IMR-90 (cell line): ENCODE measurements around the gene ANK3. TPM values are rescaled to one million over a fixed set of nuclear protein-coding genes. Genes with fewer than 3 reads are reported as not detected.

ENCODE experiments used
- ATAC-seq: fragments of 200-7000 bp; cut with Tn5 transposase; 2 replicates; pipeline ENCODE4 v1.9.1; 2020; ENCODE audit warnings: low read depth, mild to moderate bottlenecking, moderate library complexity
- BruUV-seq: library from RNA; stranded (reverse); fragments of 400-500 nt; replicated peaks from 2 replicates; lab custom pipeline; 2021; lab: Mats Ljungman, UMichigan
- CTCF ChIA-PET: fragments of 300-600 bp; formaldehyde crosslinking; extraction: SDS; loops from one replicate; lab custom pipeline; 2021; ENCODE audit warnings: antibody characterized with exemption; lab: Yijun Ruan, JAX
- POLR2A ChIA-PET: fragments of 300-600 bp; sonication (Branson Sonifier 250); formaldehyde crosslinking; loops from one replicate; lab custom pipeline; 2022; ENCODE audit warnings: antibody characterized with exemption; ENCODE audit not compliant: unreplicated experiment; lab: Charles Lee
- DNase-seq: peaks from one replicate; pipeline ENCODE4 v3.0.0; 2013
- H2AFZ ChIP-seq: replicated peaks from 2 replicates; pipeline ENCODE3; 2013; ENCODE audit warnings: low read length, mild to moderate bottlenecking; ENCODE audit not compliant: poor library complexity
- H2AK5ac ChIP-seq: 2 replicates; pipeline ENCODE4 v1.6.1; 2013; ENCODE audit warnings: low read depth, low read length, inconsistent platforms
- H2AK9ac ChIP-seq: replicated peaks from 2 replicates; pipeline ENCODE3; 2013; ENCODE audit warnings: mild to moderate bottlenecking, low read depth, low read length, moderate library complexity; ENCODE audit not compliant: poor library complexity
- H2BK120ac ChIP-seq: 2 replicates; pipeline ENCODE4 v1.6.1; 2013; ENCODE audit warnings: low read depth, low read length, inconsistent platforms
- H2BK15ac ChIP-seq: 3 replicates; pipeline ENCODE4 v1.6.1; 2013; ENCODE audit warnings: low read depth, low read length, inconsistent platforms
- H2BK20ac ChIP-seq: 2 replicates; pipeline ENCODE4 v1.6.1; 2013; ENCODE audit warnings: low read depth, mild to moderate bottlenecking, inconsistent platforms, low read length, moderate library complexity
- H2BK5ac ChIP-seq: 2 replicates; pipeline ENCODE4 v1.6.1; 2013; ENCODE audit warnings: mild to moderate bottlenecking, low read depth, low read length, inconsistent platforms; ENCODE audit not compliant: poor library complexity, severe bottlenecking
- H3K14ac ChIP-seq: replicated peaks from 2 replicates; pipeline ENCODE4 v1.6.1; 2013; ENCODE audit warnings: low read depth, low read length, inconsistent platforms
- H3K18ac ChIP-seq: 2 replicates; pipeline ENCODE4 v1.6.1; 2013; ENCODE audit warnings: low read depth, low read length, control low read depth
- H3K23ac ChIP-seq: 2 replicates; pipeline ENCODE4 v1.6.1; 2013; ENCODE audit warnings: low read depth, low read length, inconsistent platforms
- H3K27ac ChIP-seq: 2 replicates; pipeline ENCODE4 v1.5.1; 2013; ENCODE audit warnings: mild to moderate bottlenecking, control low read depth, low read length; ENCODE audit not compliant: insufficient read depth
- H3K27me3 ChIP-seq: 2 replicates; pipeline ENCODE4 v1.6.1; 2013; ENCODE audit warnings: low read length; ENCODE audit not compliant: control insufficient read depth, insufficient read depth
- H3K36me3 ChIP-seq: 2 replicates; pipeline ENCODE4 v1.6.1; 2013; ENCODE audit warnings: low read length, mixed read lengths; ENCODE audit not compliant: control insufficient read depth, insufficient read depth
- H3K4ac ChIP-seq: 2 replicates; pipeline ENCODE4 v1.6.1; 2013; ENCODE audit warnings: low read depth, low read length, inconsistent platforms
- H3K4me1 ChIP-seq: 2 replicates; pipeline ENCODE4 v1.6.1; 2013; ENCODE audit warnings: low read length, mixed read lengths; ENCODE audit not compliant: control insufficient read depth, insufficient read depth
- H3K4me2 ChIP-seq: 2 replicates; pipeline ENCODE4 v1.6.1; 2013; ENCODE audit warnings: low read depth, mild to moderate bottlenecking, control low read depth, low read length, moderate library complexity
- H3K4me3 ChIP-seq: 2 replicates; pipeline ENCODE4 v1.5.1; 2013; ENCODE audit warnings: low read depth, mild to moderate bottlenecking, control low read depth, low read length, moderate library complexity; ENCODE audit not compliant: insufficient read depth
- H3K56ac ChIP-seq: 2 replicates; pipeline ENCODE4 v1.6.1; 2013; ENCODE audit warnings: low read length, inconsistent platforms; ENCODE audit not compliant: insufficient read depth; ENCODE audit errors: extremely low read depth
- H3K79me1 ChIP-seq, 2 experiments: 2 replicates each; pipeline ENCODE4 v1.6.1; 2013; ENCODE audit warnings: low read length in 2 of 2, inconsistent platforms in 1 of 2, low read depth in 1 of 2
- H3K9ac ChIP-seq: 2 replicates; pipeline ENCODE4 v1.6.1; 2013; ENCODE audit warnings: low read depth, low read length, control low read depth
- H3K9me1 ChIP-seq: 2 replicates; pipeline ENCODE4 v1.6.1; 2013; ENCODE audit warnings: low read length, inconsistent platforms; ENCODE audit not compliant: insufficient read depth
- H3K9me3 ChIP-seq: 2 replicates; pipeline ENCODE4 v1.6.1; 2013; ENCODE audit warnings: low read length; ENCODE audit not compliant: control insufficient read depth, insufficient read depth
- H4K20me1 ChIP-seq: 2 replicates; pipeline ENCODE4 v1.6.1; 2013; ENCODE audit warnings: low read length, inconsistent platforms; ENCODE audit not compliant: insufficient read depth
- H4K5ac ChIP-seq: 2 replicates; pipeline ENCODE4 v1.6.1; 2013; ENCODE audit warnings: mild to moderate bottlenecking, low read depth, low read length, control low read depth
- H4K8ac ChIP-seq, 2 experiments: 2 replicates each; pipeline ENCODE4 v1.6.1; 2013; ENCODE audit warnings: low read depth in 2 of 2, low read length in 2 of 2, control low read depth in 1 of 2, inconsistent platforms in 1 of 2
- H4K91ac ChIP-seq: 2 replicates; pipeline ENCODE4 v1.6.1; 2013; ENCODE audit warnings: low read depth, low read length, inconsistent platforms; ENCODE audit not compliant: insufficient read depth
- CEBPB ChIP-seq: IDR thresholded peaks from 2 replicates; pipeline ENCODE4 v1.6.1; 2012; ENCODE audit warnings: low read depth, low read length, improper control_type of control experiment
- CHD1 ChIP-seq: IDR thresholded peaks from 2 replicates; pipeline ENCODE4 v1.6.1; 2012; ENCODE audit warnings: low read depth, low read length, improper control_type of control experiment
- ELK1 ChIP-seq: fragments of 150-350 bp; IDR thresholded peaks from 2 replicates; pipeline ENCODE4 v1.6.1; 2016; ENCODE audit warnings: low read depth, mild to moderate bottlenecking, low read length, moderate library complexity, borderline replicate concordance
- MAFK ChIP-seq: IDR thresholded peaks from 2 replicates; pipeline ENCODE4 v1.6.1; 2012; ENCODE audit warnings: low read depth, low read length, improper control_type of control experiment
- MAZ ChIP-seq: IDR thresholded peaks from 2 replicates; pipeline ENCODE4 v1.6.1; 2012; ENCODE audit warnings: low read depth, mild to moderate bottlenecking, low read length, improper control_type of control experiment, moderate library complexity, borderline replicate concordance
- MXI1 ChIP-seq: IDR thresholded peaks from 2 replicates; pipeline ENCODE4 v1.6.1; 2012; ENCODE audit warnings: low read depth, mild to moderate bottlenecking, low read length, moderate library complexity, borderline replicate concordance
- NFE2L2 ChIP-seq: fragments of 150-350 bp; IDR thresholded peaks from 2 replicates; pipeline ENCODE4 v1.6.1; 2016; ENCODE audit warnings: low read depth, mild to moderate bottlenecking, low read length
- POLR2A ChIP-seq: IDR thresholded peaks from 2 replicates; pipeline ENCODE4 v1.6.1; 2012; ENCODE audit warnings: mild to moderate bottlenecking, low read depth, low read length
- RAD21 ChIP-seq: IDR thresholded peaks from 2 replicates; pipeline ENCODE4 v1.6.1; 2012; ENCODE audit warnings: low read length, improper control_type of control experiment
- RCOR1 ChIP-seq: IDR thresholded peaks from 2 replicates; pipeline ENCODE4 v1.6.1; 2012; ENCODE audit warnings: mild to moderate bottlenecking, low read length, improper control_type of control experiment; ENCODE audit not compliant: insufficient replicate concordance
- RFX5 ChIP-seq: IDR thresholded peaks from 2 replicates; pipeline ENCODE4 v1.8.0; 2012; ENCODE audit warnings: low read depth, mild to moderate bottlenecking, low read length, moderate library complexity
- SMC3 ChIP-seq: fragments of 150-350 bp; IDR thresholded peaks from 2 replicates; pipeline ENCODE4 v1.6.1; 2016; ENCODE audit warnings: low read depth, mild to moderate bottlenecking, antibody characterized with exemption, low read length, moderate library complexity
- whole genome bisulfite sequencing, 2 experiments: methylation state at CpG; one replicate each; pipeline versions ENCODE4 v1.1.5 to v1.1.7; 2013; ENCODE audit warnings: missing lambda C conversion rate in 2 of 2; ENCODE audit not compliant: insufficient read length in 1 of 2; ENCODE audit errors: extremely low coverage in 2 of 2; 5-methylcytosine and 5-hydroxymethylcytosine counted together
- dilution Hi-C: fragments of 300-500 bp; cut with HindIII; formaldehyde crosslinking; loops from one replicate; pipeline ENCODE4 v1.14.3; 2018; ENCODE audit warnings: low sequenced_read_pairs; ENCODE audit not compliant: unreplicated experiment
- in situ Hi-C: fragments of 300-500 bp; cut with MboI; formaldehyde crosslinking; loops from 3 replicates; pipeline ENCODE4 v1.14.3; 2019; ENCODE audit warnings: low sequenced_read_pairs, inconsistent platforms, mixed read lengths
- intact Hi-C: fragments of 100-400 bp; cut with micrococcal nuclease; formaldehyde crosslinking; loops from 2 replicates; pipeline ENCODE4 v1.10.0; 2022
- polyA plus RNA-seq, 3 experiments: library from polyadenylated mRNA; depleted of rRNA; stranded (reverse); fragments of >200 nt; gene quantifications; 2 replicates each; pipeline ENCODE4 v1.2.3, GENCODE V29; 2012; ENCODE audit warnings: low replicate concordance in 1 of 3
- total RNA-seq: library from RNA; depleted of rRNA; stranded (reverse); fragments of >200 nt; gene quantifications from 2 replicates; pipeline ENCODE4 v1.2.3, GENCODE V29; 2012
- TF ChIP-seq, protein P1 (sequence below): conservative IDR thresholded peaks from 2 replicates; pipeline ENCODE4 v1.5.1; 2012; ENCODE audit warnings: mild to moderate bottlenecking, low read depth, low read length, improper control_type of control experiment

The ANK3 gene
- total and polyA plus RNA-seq, 2 of the 4 experiments (the other 2 are of a cell fraction), result 0.63 to 1.8 TPM

DNA sequence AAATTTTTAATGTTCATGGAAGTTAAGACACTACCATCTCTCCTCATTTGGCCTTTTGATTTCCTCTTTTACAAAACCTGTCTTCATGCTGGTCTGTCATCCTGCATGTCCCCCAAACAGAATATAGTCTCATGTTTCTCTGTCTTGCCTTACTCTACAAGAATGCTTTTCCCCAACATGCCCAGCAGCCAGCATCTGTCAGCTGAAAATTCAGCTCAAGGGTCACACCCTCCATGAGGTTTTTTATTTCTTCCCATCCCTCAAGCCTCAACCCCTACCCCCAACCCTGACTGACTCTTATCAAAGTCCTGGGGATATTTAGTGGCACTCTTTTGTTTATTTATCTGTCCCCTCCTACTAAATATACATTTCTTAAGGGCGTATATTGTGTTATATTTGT, 202.0 kb downstream of the ANK3 start:
- H4K5ac ChIP-seq, result no peak overlapping the region
- no peaks in the 10 kb centered on the region for H3K79me1 ChIP-seq
- H3K14ac ChIP-seq, result no peak overlapping the region
- H2BK20ac ChIP-seq, result no peak overlapping the region
- H3K9me3 ChIP-seq, result no peaks in the 10 kb centered on the region
- H4K91ac ChIP-seq, result no peak overlapping the region
- peaks cover 3% of the 10 kb centered on the region for H3K9me1 ChIP-seq
- H3K23ac ChIP-seq, result no peak overlapping the region
- no peak overlapping the region for H3K4ac ChIP-seq
- CTCF ChIA-PET, result interaction anchor here (0.6 kb wide), 1 partner anchor 588 kb away, joined by 3 read pairs; no protein-coding TSS in a partner anchor
- H3K56ac ChIP-seq, result no peak overlapping the region
- H4K20me1 ChIP-seq, result no peaks in the 10 kb centered on the region
- TF ChIP-seq RAD21, result no peak
- no peak for TF ChIP-seq ELK1
- TF ChIP-seq RCOR1, result no peak
- no peak for TF ChIP-seq MXI1
- TF ChIP-seq MAFK, result no peak
- TF ChIP-seq CHD1, result no peak
- TF ChIP-seq POLR2A, result no peak
- TF ChIP-seq CEBPB, result no peak
- no peak for TF ChIP-seq RFX5
- TF ChIP-seq MAZ, result no peak
- no peak for TF ChIP-seq NFE2L2
- TF ChIP-seq, protein P1, sequence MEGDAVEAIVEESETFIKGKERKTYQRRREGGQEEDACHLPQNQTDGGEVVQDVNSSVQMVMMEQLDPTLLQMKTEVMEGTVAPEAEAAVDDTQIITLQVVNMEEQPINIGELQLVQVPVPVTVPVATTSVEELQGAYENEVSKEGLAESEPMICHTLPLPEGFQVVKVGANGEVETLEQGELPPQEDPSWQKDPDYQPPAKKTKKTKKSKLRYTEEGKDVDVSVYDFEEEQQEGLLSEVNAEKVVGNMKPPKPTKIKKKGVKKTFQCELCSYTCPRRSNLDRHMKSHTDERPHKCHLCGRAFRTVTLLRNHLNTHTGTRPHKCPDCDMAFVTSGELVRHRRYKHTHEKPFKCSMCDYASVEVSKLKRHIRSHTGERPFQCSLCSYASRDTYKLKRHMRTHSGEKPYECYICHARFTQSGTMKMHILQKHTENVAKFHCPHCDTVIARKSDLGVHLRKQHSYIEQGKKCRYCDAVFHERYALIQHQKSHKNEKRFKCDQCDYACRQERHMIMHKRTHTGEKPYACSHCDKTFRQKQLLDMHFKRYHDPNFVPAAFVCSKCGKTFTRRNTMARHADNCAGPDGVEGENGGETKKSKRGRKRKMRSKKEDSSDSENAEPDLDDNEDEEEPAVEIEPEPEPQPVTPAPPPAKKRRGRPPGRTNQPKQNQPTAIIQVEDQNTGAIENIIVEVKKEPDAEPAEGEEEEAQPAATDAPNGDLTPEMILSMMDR, result no peak
- no peak for TF ChIP-seq SMC3
- no CpG with 5 or more reads among the region's 1 CpG for WGBS, 2 experiments
- no peaks in the 10 kb centered on the region; the same call in 1 of the 2 replicates for H3K27me3 ChIP-seq
- no peak overlapping the region for H2AFZ ChIP-seq
- no peak overlapping the region for H3K18ac ChIP-seq
- no peak overlapping the region for H3K27ac ChIP-seq
- no peak overlapping the region for H2BK5ac ChIP-seq
- no peak overlapping the region for H2BK15ac ChIP-seq
- no peak overlapping the region for H4K8ac ChIP-seq
- H2AK5ac ChIP-seq, result no peak overlapping the region
- in situ Hi-C loops (no loop called here), dilution Hi-C loops (no loop called here), intact Hi-C loops (no loop called here)
- POLR2A ChIA-PET, result no interaction called here
- H3K4me3 ChIP-seq, result no peak overlapping the region
- DNase-seq (no peak), ATAC-seq (no peak)
- peaks cover 3% of the 10 kb centered on the region; the same call in 1 of the 2 replicates for H3K4me1 ChIP-seq
- no TSS peak for BruUV-seq
- no peak overlapping the region for H2AK9ac ChIP-seq
- no peaks in the 10 kb centered on the region for H3K36me3 ChIP-seq
- H2BK120ac ChIP-seq, result no peak overlapping the region
- H3K9ac ChIP-seq, result no peak overlapping the region
- H3K4me2 ChIP-seq, result no peak overlapping the region
